PC-9 (cell line): ENCODE measurements around the gene DRAM2.
"Not testable (repeated sequence)": the region's sequence is repeated elsewhere in the genome, so short reads cannot be mapped to it uniquely, and the experiment has no call there.

Source experiments
- CTCF ChIP-seq: fragments of 200-600 bp; sonication (generic); conservative IDR thresholded peaks from 2 replicates; pipeline ENCODE4 v1.6.1; 2017; ENCODE audit warnings: mixed run types, antibody characterized with exemption, mild to moderate bottlenecking, moderate library complexity
- EZH2 ChIP-seq: fragments of 200-600 bp; sonication (generic); IDR thresholded peaks from 2 replicates; pipeline ENCODE4 v1.8.0; 2017; ENCODE audit warnings: antibody characterized with exemption, low read depth

- TF ChIP-seq CTCF, EZH2: not testable (repeated sequence)
Measured at GRCh38 chr1:111077312-111077711, 62.6 kb downstream of the DRAM2 start.
